GM12878 (cell line): ENCODE results near the gene CMC1. TPM values are rescaled to one million over a fixed set of nuclear protein-coding genes. Genes with fewer than 3 reads are reported as not detected.

Source experiments
- ATAC-seq: fragments of 200-7000 bp; cut with Tn5 transposase; 3 replicates; pipeline ENCODE4 v1.9.1; 2020; ENCODE audit warnings: mild to moderate bottlenecking, moderate library complexity
- BruUV-seq: library from RNA; stranded (reverse); fragments of 400-500 nt; replicated peaks from 2 replicates; lab custom pipeline; 2021; lab: Mats Ljungman, UMichigan
- CTCF ChIA-PET: fragments of 300-600 bp; sonication (Branson Sonifier 250); formaldehyde crosslinking; extraction: SDS; loops from one replicate; lab custom pipeline; 2021; ENCODE audit warnings: inconsistent platforms; lab: Yijun Ruan, JAX
- POLR2A ChIA-PET: fragments of 350-600 bp; formaldehyde crosslinking; extraction: SDS; loops from one replicate; lab custom pipeline; 2021; ENCODE audit warnings: inconsistent platforms; lab: Charles Lee
- RAD21 ChIA-PET: fragments of 300-600 bp; sonication (Branson Sonifier 250); formaldehyde crosslinking; loops from one replicate; lab custom pipeline; 2023; ENCODE audit warnings: antibody characterized with exemption; ENCODE audit not compliant: unreplicated experiment; lab: Charles Lee
- SMC1A ChIA-PET: fragments of 300-600 bp; sonication (Branson Sonifier 250); formaldehyde crosslinking; loops from one replicate; lab custom pipeline; 2023; ENCODE audit not compliant: unreplicated experiment, uncharacterized antibody; lab: Charles Lee
- DNase-seq: peaks from one replicate; pipeline ENCODE4 v3.0.0-alpha.2; 2011; ENCODE audit warnings: low read depth, low spot score
- FAIRE-seq: peaks from 3 replicates; lab custom pipeline; 2011; peaks lifted over from hg19 to GRCh38; lab: Jason Lieb, UNC
- H2AFZ ChIP-seq: 2 replicates; pipeline ENCODE4 v1.6.0; 2011; ENCODE audit warnings: low read depth, low read length, control low read depth; ENCODE audit not compliant: control insufficient read depth
- H3K27ac ChIP-seq: 2 replicates; pipeline ENCODE4 v1.5.1; 2011; ENCODE audit warnings: control low read depth; ENCODE audit not compliant: control insufficient read depth, insufficient read depth
- H3K27me3 ChIP-seq, 2 experiments: replicated peaks in 1 of 2; 2 replicates each; pipeline versions ENCODE4 v1.6.0 to v1.6.1; 2011; ENCODE audit warnings: low read length in 1 of 2; ENCODE audit not compliant: control insufficient read depth in 2 of 2, insufficient read depth in 2 of 2
- H3K36me3 ChIP-seq, 2 experiments: 2 replicates each; pipeline ENCODE4 v1.5.1; 2011; ENCODE audit warnings: low read length in 1 of 2; ENCODE audit not compliant: control insufficient read depth in 2 of 2, insufficient read depth in 2 of 2
- H3K4me1 ChIP-seq: 2 replicates; pipeline ENCODE4 v1.6.1; 2011; ENCODE audit warnings: mild to moderate bottlenecking, low read length, moderate library complexity, mixed read lengths; ENCODE audit not compliant: control insufficient read depth, insufficient read depth
- H3K4me2 ChIP-seq: 2 replicates; pipeline ENCODE4 v1.6.0; 2011; ENCODE audit warnings: control low read depth; ENCODE audit not compliant: control insufficient read depth, insufficient read depth
- H3K4me3 ChIP-seq: fragments of 200-600 bp; sonication (generic); 2 replicates; pipeline ENCODE4 v1.5.1; 2016
- H3K79me2 ChIP-seq: 2 replicates; pipeline ENCODE4 v1.6.0; 2011; ENCODE audit warnings: low read length; ENCODE audit not compliant: control insufficient read depth, insufficient read depth
- H3K9ac ChIP-seq: 2 replicates; pipeline ENCODE4 v1.8.0; 2011; ENCODE audit warnings: low read length, control low read depth, mixed read lengths; ENCODE audit not compliant: control insufficient read depth, insufficient read depth
- H3K9me3 ChIP-seq: replicated peaks from 3 replicates; pipeline ENCODE4 v1.5.1; 2011; ENCODE audit warnings: mild to moderate bottlenecking, low read length; ENCODE audit not compliant: control insufficient read depth, insufficient read depth
- H4K20me1 ChIP-seq: 2 replicates; pipeline ENCODE4 v1.6.0; 2011; ENCODE audit not compliant: control insufficient read depth, insufficient read depth
- BHLHE40 ChIP-seq, 2 experiments: fragments of 450-650 bp in 1 of 2; IDR thresholded peaks; 2 replicates each; pipeline ENCODE4 v1.6.1; 2011 to 2017; ENCODE audit warnings: low read depth in 2 of 2, borderline replicate concordance in 1 of 2, improper control_type of control experiment in 1 of 2, low read length in 1 of 2, mild to moderate bottlenecking in 1 of 2
- BMI1 ChIP-seq: fragments of 450-650 bp; IDR thresholded peaks from 2 replicates; pipeline ENCODE4 v1.6.1; 2016; ENCODE audit warnings: mild to moderate bottlenecking, moderate library complexity, borderline replicate concordance
- GABPA ChIP-seq: IDR thresholded peaks from 2 replicates; pipeline ENCODE4 v1.6.1; 2014; ENCODE audit warnings: antibody characterized with exemption, low read depth, mild to moderate bottlenecking, inconsistent platforms
- GATAD2B ChIP-seq: fragments of 450-650 bp; conservative IDR thresholded peaks from 2 replicates; pipeline ENCODE4 v1.6.1; 2017; ENCODE audit warnings: low read depth, mild to moderate bottlenecking, moderate library complexity
- IRF3 ChIP-seq: fragments of 450-650 bp; IDR thresholded peaks from 2 replicates; pipeline ENCODE4 v1.6.1; 2014; ENCODE audit warnings: mild to moderate bottlenecking
- POLR2AphosphoS2 ChIP-seq: IDR thresholded peaks from 2 replicates; pipeline ENCODE4 v1.6.1; 2011; ENCODE audit warnings: low read depth, mild to moderate bottlenecking, low read length, improper control_type of control experiment, moderate library complexity
- RUNX3 ChIP-seq: IDR thresholded peaks from 2 replicates; pipeline ENCODE4 v1.6.1; 2012; ENCODE audit warnings: low read length, inconsistent platforms
- SIN3A ChIP-seq: IDR thresholded peaks from 2 replicates; pipeline ENCODE4 v1.6.1; 2012; ENCODE audit warnings: low read depth, low read length, improper control_type of control experiment
- TAF1 ChIP-seq: IDR thresholded peaks from 2 replicates; pipeline ENCODE4 v1.6.1; 2011; ENCODE audit warnings: mild to moderate bottlenecking, low read depth, low read length, borderline replicate concordance
- TARDBP ChIP-seq: IDR thresholded peaks from 2 replicates; pipeline ENCODE4 v1.6.1; 2016; ENCODE audit warnings: borderline replicate concordance
- TCF3 ChIP-seq: IDR thresholded peaks from 2 replicates; pipeline ENCODE4 v1.6.1; 2012; ENCODE audit warnings: low read depth, mild to moderate bottlenecking, low read length, borderline replicate concordance; ENCODE audit not compliant: insufficient read depth
- YBX1 ChIP-seq: fragments of 450-650 bp; IDR thresholded peaks from 2 replicates; pipeline ENCODE4 v1.6.1; 2016; ENCODE audit warnings: antibody characterized with exemption
- ZBTB40 ChIP-seq: fragments of 450-650 bp; IDR thresholded peaks from 2 replicates; pipeline ENCODE4 v1.6.1; 2016; ENCODE audit warnings: mild to moderate bottlenecking, moderate library complexity, borderline replicate concordance
- ZNF687 ChIP-seq: fragments of 450-650 bp; IDR thresholded peaks from 2 replicates; pipeline ENCODE4 v1.6.1; 2017; ENCODE audit warnings: mild to moderate bottlenecking, moderate library complexity
- WGBS: methylation state at CpG from one replicate; pipeline ENCODE4 v1.1.6; 2016; ENCODE audit warnings: low lambda C conversion rate; ENCODE audit not compliant: insufficient replicate concordance, insufficient coverage; ENCODE audit errors: missing lambda C conversion rate; 5-methylcytosine and 5-hydroxymethylcytosine counted together
- in situ Hi-C: fragments of 300-500 bp; cut with MboI; formaldehyde crosslinking; loops from 9 replicates; pipeline ENCODE4 v1.14.3; 2018; ENCODE audit warnings: mixed read lengths
- intact Hi-C: fragments of 100-400 bp; cut with micrococcal nuclease; formaldehyde crosslinking; loops from one replicate; pipeline ENCODE4 v1.14.2; 2022; ENCODE audit not compliant: unreplicated experiment
- polyA plus RNA-seq, 11 experiments: library from polyadenylated mRNA; depleted of rRNA in 4 of 11; unstranded in 6 of 11; stranded (reverse) in 5 of 11; fragments of >200 nt; fragmentation: Nextera tagmentation in 4 of 11; fragmentation: Illumina TruSeq in 1 of 11; extraction: Ambion mirVana in 4 of 11; extraction: Trizol in 1 of 11; gene quantifications; 1 replicate in 1 of 11; 2 replicates in 10 of 11; pipeline versions ENCODE4 v1.2.1 to v1.2.3, GENCODE V29; 2011 to 2016; ENCODE audit warnings: inconsistent platforms in 2 of 11, missing spikeins in 2 of 11, low read depth in 1 of 11
- total RNA-seq, 4 experiments: library from RNA; depleted of rRNA in 3 of 4; stranded (reverse); fragments of >200 nt in 3 of 4; fragmentation: Illumina TruSeq in 1 of 4; extraction: Trizol in 1 of 4; gene quantifications; 2 replicates each; pipeline versions ENCODE4 v1.2.1 to v1.2.3, GENCODE V29; 2013 to 2021

CMC1 gene
- total and polyA plus RNA-seq, 10 of the 15 experiments (the other 5 are each of a cell fraction or from before 2014, with no cell fraction given) = 12.3 to 118 (median 29.3) TPM

GRCh38 chr3:28334552-28334951, 93.1 kb downstream of the CMC1 start (continued):
- TF ChIP-seq ZBTB40 (no peak), GATAD2B (no peak)

- H3K4me2 ChIP-seq = no peak overlapping the region
- no TSS peak for BruUV-seq
- ChIA-PET POLR2A (no interaction called here), RAD21 (interaction anchor here (0.9 to 3.1 kb wide), 4 partner anchors 9 to 623 kb away, joined by 3 to 26 read pairs (median 4); no protein-coding TSS in a partner anchor), CTCF (interaction anchor here (0.5 to 8.0 kb wide), 17 partner anchors 8 to 889 kb away, joined by 3 to 60 read pairs (median 6); partner anchors contain the start of genes AZI2, EOMES and ZCWPW2), SMC1A (interaction anchor here (0.6 to 6.3 kb wide), 15 partner anchors 9 to 1024 kb away, joined by 3 to 37 read pairs (median 4); no protein-coding TSS in a partner anchor)
- H3K36me3 ChIP-seq = peaks cover 0 to 4% of the 10 kb centered on the region in 2 experiments; a peak in 3 of 4 replicates
- H3K27ac ChIP-seq = no peak overlapping the region
- no peaks in the 10 kb centered on the region for H3K9me3 ChIP-seq
- H4K20me1 ChIP-seq = no peaks in the 10 kb centered on the region
- 78% methylated on average over 2 of the region's 2 CpGs for WGBS
- H2AFZ ChIP-seq = no peak overlapping the region
- H3K27me3 ChIP-seq = no peaks in the 10 kb centered on the region
- ATAC-seq (no peak), FAIRE-seq (no peak), DNase-seq (no peak)
- in situ Hi-C loops (loop anchor here (10.0 to 25.0 kb wide), 2 partner anchors 1020 to 1198 kb away; no protein-coding TSS in a partner anchor), intact Hi-C loops (no loop called here)
- H3K4me3 ChIP-seq = no peak overlapping the region
- no peaks in the 10 kb centered on the region for H3K79me2 ChIP-seq
- no peaks in the 10 kb centered on the region for H3K4me1 ChIP-seq
- no peak overlapping the region for H3K9ac ChIP-seq
- no peak for TF ChIP-seq BMI1
- TF ChIP-seq BHLHE40 (IDR thresholded peaks at IDR 0.05; ENCODE audit: borderline replicate concordance in 1 of 2, low read depth in 2 of 2, low read length in 1 of 2) = no peak
- TF ChIP-seq TAF1 = no peak
- TF ChIP-seq ZNF687 = no peak
- no peak for TF ChIP-seq RUNX3
- TF ChIP-seq YBX1 = no peak
- TF ChIP-seq TARDBP = no peak
- TF ChIP-seq GABPA = no peak
- TF ChIP-seq SIN3A = no peak
- no peak for TF ChIP-seq POLR2AphosphoS2
- no peak for TF ChIP-seq IRF3
- TF ChIP-seq TCF3 = no peak
These were observed 93.8 kb downstream of the CMC1 start for GRCh38 chr3:28335246-28335645.
